SK-N-SH (cell line): ENCODE measurements around the gene GART. TPM values are rescaled to one million over a fixed set of nuclear protein-coding genes. Genes with fewer than 3 reads are reported as not detected.

Experiments used
- CTCF ChIA-PET: fragments of 300-600, 350-600 bp; formaldehyde crosslinking; extraction: SDS; loops from one replicate; lab custom pipeline; 2021; lab: Yijun Ruan, JAX
- POLR2A ChIA-PET: fragments of 350-600 bp; sonication (Branson Sonifier 250); formaldehyde crosslinking; extraction: SDS; loops from one replicate; lab custom pipeline; 2020; ENCODE audit warnings: antibody characterized with exemption, inconsistent platforms; lab: Yijun Ruan, JAX
- DNase-seq: peaks from one replicate; pipeline ENCODE4 v3.0.0; 2012
- H2AFZ ChIP-seq: fragments of 200-600 bp; sonication (generic); 2 replicates; pipeline ENCODE4 v1.8.1; 2016; ENCODE audit warnings: antibody characterized with exemption, mild to moderate bottlenecking, low read depth
- H3F3A ChIP-seq: fragments of 200-600 bp; sonication (generic); replicated peaks from 2 replicates; pipeline ENCODE3; 2016; ENCODE audit warnings: antibody characterized with exemption, mild to moderate bottlenecking; ENCODE audit not compliant: insufficient read depth
- H3K27ac ChIP-seq, 2 experiments: fragments of 200-500 bp in 1 of 2; fragments of 200-600 bp in 1 of 2; sonication (Bioruptor generic) in 1 of 2; sonication (generic), shearing (Covaris generic) in 1 of 2; 2 replicates each; pipeline versions ENCODE4 v1.5.1 to v1.6.1; 2014 to 2016; ENCODE audit warnings: low read depth in 2 of 2, inconsistent platforms in 1 of 2, low read length in 1 of 2, mild to moderate bottlenecking in 1 of 2, mixed read lengths in 1 of 2
- H3K27me3 ChIP-seq: fragments of 200-600 bp; sonication (generic), shearing (Covaris generic); 2 replicates; pipeline ENCODE4 v1.6.1; 2016; ENCODE audit warnings: mixed run types; ENCODE audit not compliant: insufficient read depth
- H3K36me3 ChIP-seq, 2 experiments: fragments of 200-500 bp in 1 of 2; fragments of 200-600 bp in 1 of 2; sonication (Bioruptor generic) in 1 of 2; sonication (generic) in 1 of 2; replicated peaks in 1 of 2; 2 replicates each; pipeline versions ENCODE3 to v1.5.1; 2014 to 2016; ENCODE audit warnings: low read length in 1 of 2, mild to moderate bottlenecking in 1 of 2; ENCODE audit not compliant: insufficient read depth in 2 of 2, control insufficient read depth in 1 of 2
- H3K4me1 ChIP-seq, 2 experiments: fragments of 200-500 bp in 1 of 2; fragments of 200-600 bp in 1 of 2; sonication (Bioruptor generic) in 1 of 2; sonication (generic), shearing (Covaris generic) in 1 of 2; 2 replicates each; pipeline versions ENCODE4 v1.5.1 to v1.6.1; 2014 to 2016; ENCODE audit warnings: low read depth in 1 of 2, low read length in 1 of 2, mixed run types in 1 of 2; ENCODE audit not compliant: insufficient read depth in 2 of 2, control insufficient read depth in 1 of 2
- H3K4me2 ChIP-seq: fragments of 200-600 bp; sonication (generic), shearing (Covaris generic); 2 replicates; pipeline ENCODE4 v1.6.1; 2017; ENCODE audit warnings: mixed run types
- H3K4me3 ChIP-seq, 2 experiments: fragments of 200-500 bp in 1 of 2; fragments of 200-600 bp in 1 of 2; sonication (Bioruptor generic) in 1 of 2; sonication (generic), shearing (Covaris generic) in 1 of 2; 2 replicates each; pipeline versions ENCODE4 v1.5.1 to v1.8.1; 2014 to 2016; ENCODE audit warnings: low read depth in 2 of 2, inconsistent platforms in 1 of 2, low read length in 1 of 2, mild to moderate bottlenecking in 1 of 2, mixed read lengths in 1 of 2, moderate library complexity in 1 of 2
- H3K79me2 ChIP-seq: fragments of 200-600 bp; sonication (generic); 2 replicates; pipeline ENCODE4 v1.8.1; 2017; ENCODE audit warnings: mild to moderate bottlenecking; ENCODE audit not compliant: insufficient read depth
- H3K9ac ChIP-seq: fragments of 200-600 bp; sonication (generic); 2 replicates; pipeline ENCODE4 v1.6.1; 2017; ENCODE audit warnings: mixed run types
- H3K9me2 ChIP-seq: fragments of 200-600 bp; sonication (generic); 2 replicates; pipeline ENCODE4 v1.6.1; 2017; ENCODE audit warnings: mixed run types
- H3K9me3 ChIP-seq: fragments of 200-600 bp; sonication (generic); 2 replicates; pipeline ENCODE4 v1.6.1; 2017; ENCODE audit warnings: mixed run types, mild to moderate bottlenecking, moderate library complexity
- H4K20me1 ChIP-seq: fragments of 200-600 bp; sonication (generic); 2 replicates; pipeline ENCODE4 v1.6.1; 2017; ENCODE audit warnings: mild to moderate bottlenecking, mixed run types; ENCODE audit not compliant: insufficient read depth
- CHD2 ChIP-seq: fragments of 150-350 bp; IDR thresholded peaks from 2 replicates; pipeline ENCODE4 v1.6.1; 2018; ENCODE audit warnings: low read length; ENCODE audit not compliant: partially characterized antibody
- CTCF ChIP-seq: fragments of 200-600 bp; sonication (generic); IDR thresholded peaks from 2 replicates; pipeline ENCODE4 v1.6.1; 2017; ENCODE audit warnings: antibody characterized with exemption, mild to moderate bottlenecking, moderate library complexity
- ELF1 ChIP-seq: IDR thresholded peaks from 2 replicates; pipeline ENCODE4 v1.4.0; 2012
- EZH2phosphoT487 ChIP-seq: fragments of 200-600 bp; sonication (generic); IDR thresholded peaks from 2 replicates; pipeline ENCODE4 v1.6.1; 2017; ENCODE audit warnings: low read depth, mixed run types, mild to moderate bottlenecking, antibody characterized with exemption, moderate library complexity, borderline replicate concordance
- FOXJ3 ChIP-seq: sonication (generic); formaldehyde crosslinking; IDR thresholded peaks from 2 replicates; pipeline ENCODE4 v1.5.1; 2020; ENCODE audit warnings: mild to moderate bottlenecking, missing genetic modification reagents
- FOXM1 ChIP-seq: IDR thresholded peaks from 2 replicates; pipeline ENCODE4 v1.4.0; 2012; ENCODE audit warnings: low read depth, mild to moderate bottlenecking
- GABPA ChIP-seq: IDR thresholded peaks from 2 replicates; pipeline ENCODE4 v1.4.0; 2012; ENCODE audit warnings: low read depth, mild to moderate bottlenecking
- IRF3 ChIP-seq: fragments of 150-350 bp; IDR thresholded peaks from 2 replicates; pipeline ENCODE4 v1.6.1; 2016; ENCODE audit warnings: mild to moderate bottlenecking, low read depth, low read length
- JUND ChIP-seq: IDR thresholded peaks from 2 replicates; pipeline ENCODE4 v1.4.0; 2012
- MXI1 ChIP-seq: IDR thresholded peaks from 2 replicates; pipeline ENCODE4 v1.6.1; 2012; ENCODE audit warnings: mild to moderate bottlenecking, low read depth, low read length, improper control_type of control experiment
- NFIC ChIP-seq: IDR thresholded peaks from 2 replicates; pipeline ENCODE4 v1.4.0; 2012; ENCODE audit warnings: borderline replicate concordance
- RCOR1 ChIP-seq: fragments of 150-350 bp; IDR thresholded peaks from 2 replicates; pipeline ENCODE4 v1.6.1; 2017; ENCODE audit warnings: antibody characterized with exemption, low read length
- REST ChIP-seq: IDR thresholded peaks from 2 replicates; pipeline ENCODE4 v1.6.1; 2012; ENCODE audit warnings: mild to moderate bottlenecking, low read depth, low read length, moderate library complexity
- RFX5 ChIP-seq: IDR thresholded peaks from 2 replicates; pipeline ENCODE4 v1.6.1; 2012; ENCODE audit warnings: mild to moderate bottlenecking, improper control_type of control experiment, low read length
- RXRA ChIP-seq: IDR thresholded peaks from 2 replicates; pipeline ENCODE4 v1.4.0; 2012; ENCODE audit warnings: low read depth, mild to moderate bottlenecking, borderline replicate concordance
- SIN3A ChIP-seq: IDR thresholded peaks from 2 replicates; pipeline ENCODE4 v1.6.1; 2012; ENCODE audit warnings: low read depth, mild to moderate bottlenecking, low read length, moderate library complexity, borderline replicate concordance
- SMC3 ChIP-seq: IDR thresholded peaks from 2 replicates; pipeline ENCODE4 v1.6.1; 2012; ENCODE audit warnings: low read depth, low read length, improper control_type of control experiment
- TAF1 ChIP-seq: IDR thresholded peaks from 2 replicates; pipeline ENCODE4 v1.6.1; 2012; ENCODE audit warnings: low read depth, mild to moderate bottlenecking, low read length, moderate library complexity, borderline replicate concordance
- USF1 ChIP-seq: IDR thresholded peaks from 2 replicates; pipeline ENCODE4 v1.4.0; 2012; ENCODE audit warnings: low read depth, borderline replicate concordance
- YY1 ChIP-seq: IDR thresholded peaks from 2 replicates; pipeline ENCODE4 v1.4.0; 2012; ENCODE audit warnings: low read depth, mild to moderate bottlenecking
- ZBTB33 ChIP-seq: IDR thresholded peaks from 2 replicates; pipeline ENCODE4 v1.4.0; 2012; ENCODE audit warnings: low read depth, borderline replicate concordance
- WGBS: methylation state at CpG from one replicate; pipeline ENCODE4 v1.1.6; 2017; ENCODE audit warnings: low lambda C conversion rate; 5-methylcytosine and 5-hydroxymethylcytosine counted together
- polyA plus RNA-seq, 3 experiments: library from polyadenylated mRNA; depleted of rRNA; stranded (reverse); fragments of >200 nt; gene quantifications; 2 replicates each; pipeline ENCODE4 v1.2.3, GENCODE V29; 2012

Gene GART
- polyA plus RNA-seq, 1 of the 3 experiments (the other 2 are of a cell fraction): 17.3 TPM

GRCh38 chr21:33568448-33568847 is 26.5 kb upstream of the GART start (continued):
- no peak for TF ChIP-seq REST

- ChIA-PET CTCF (interaction anchor here (1.0 to 1.3 kb wide), 2 partner anchors 10 to 38 kb away, joined by 3 read pairs; no protein-coding TSS in a partner anchor), POLR2A (no interaction called here)
- Histone ChIP-seq H3K9ac (no peak overlapping the region), H3K9me2 (no peaks in the 10 kb centered on the region), H3F3A (peaks cover 29% of the 10 kb centered on the region), H4K20me1 (peaks cover 21% of the 10 kb centered on the region), H3K4me3 (no peak overlapping the region), H3K9me3 (no peaks in the 10 kb centered on the region), H3K79me2 (peaks cover 86% of the 10 kb centered on the region), H3K27me3 (no peaks in the 10 kb centered on the region), H3K27ac (no peak overlapping the region), H3K4me2 (no peak overlapping the region), H2AFZ (no peak overlapping the region), H3K4me1 (no peaks in the 10 kb centered on the region; a peak in 1 of 4 replicates), H3K36me3 (peaks cover 88 to 95% of the 10 kb centered on the region in 2 experiments)
- no peak for TF ChIP-seq RFX5
- no peak for TF ChIP-seq YY1
- TF ChIP-seq CHD2: no peak
- TF ChIP-seq EZH2phosphoT487: no peak
- TF ChIP-seq GABPA: no peak
- no peak for TF ChIP-seq FOXM1
- no peak for TF ChIP-seq RCOR1
- TF ChIP-seq SIN3A: no peak
- TF ChIP-seq NFIC: no peak
- no peak for TF ChIP-seq JUND
- no peak for TF ChIP-seq ELF1
- no peak for TF ChIP-seq IRF3
- no peak for TF ChIP-seq SMC3
- no peak for TF ChIP-seq FOXJ3
- TF ChIP-seq TAF1: no peak
- no peak for TF ChIP-seq USF1
- no peak for TF ChIP-seq CTCF
- TF ChIP-seq MXI1: no peak
- no peak for TF ChIP-seq ZBTB33
- no peak for TF ChIP-seq RXRA
- WGBS: 96% methylated on average over 6 of the region's 6 CpGs
- DNase-seq: no peak
Observed at GRCh38 chr21:33567914-33568313, 26.0 kb upstream of the GART start.
